Kidney (tissue), 14 donors: Measurements from ENCODE around the gene ATF6B. TPM values are rescaled to one million over a fixed set of nuclear protein-coding genes. Genes with fewer than 3 reads are reported as not detected.

Source experiments
- DNase-seq, 5 donors: peaks; one replicate each; pipeline ENCODE4 v3.0.0-alpha.2; 2013 to 2020
- FAIRE-seq: peaks from 2 replicates; lab custom pipeline; 2012; peaks lifted over from hg19 to GRCh38; lab: Jason Lieb, UNC
- H3K27ac ChIP-seq, 2 donors: one replicate each; pipeline ENCODE4 v1.7.0; 2013; ENCODE audit warnings: low read depth in 2 of 2, low read length in 2 of 2, inconsistent platforms in 1 of 2
- H3K27me3 ChIP-seq: one replicate; pipeline ENCODE4 v1.7.1; 2013; ENCODE audit warnings: low read length, inconsistent platforms; ENCODE audit not compliant: control insufficient read depth, insufficient read depth
- H3K36me3 ChIP-seq, 3 donors: one replicate each; pipeline versions ENCODE4 v1.7.0 to v1.7.1; 2013; ENCODE audit warnings: low read length in 3 of 3, control low read depth in 1 of 3, inconsistent platforms in 1 of 3; ENCODE audit not compliant: insufficient read depth in 3 of 3, control insufficient read depth in 2 of 3
- H3K4me1 ChIP-seq, 3 donors: one replicate each; pipeline versions ENCODE4 v1.7.0 to v1.7.1; 2013; ENCODE audit warnings: low read length in 3 of 3, inconsistent platforms in 1 of 3, low read depth in 1 of 3; ENCODE audit not compliant: control insufficient read depth in 2 of 3, insufficient read depth in 2 of 3
- H3K4me3 ChIP-seq, 3 donors: one replicate each; pipeline versions ENCODE4 v1.7.0 to v1.8.1; 2013; ENCODE audit warnings: low read length in 3 of 3, control low read depth in 1 of 3, inconsistent platforms in 1 of 3
- H3K9ac ChIP-seq, 3 donors: one replicate each; pipeline versions ENCODE4 v1.7.0 to v1.7.1; 2013; ENCODE audit warnings: low read length in 3 of 3, control low read depth in 1 of 3, inconsistent platforms in 1 of 3
- H3K9me3 ChIP-seq, 3 donors: one replicate each; pipeline versions ENCODE4 v1.7.0 to v1.7.1; 2013; ENCODE audit warnings: low read length in 3 of 3, control low read depth in 1 of 3, inconsistent platforms in 1 of 3; ENCODE audit not compliant: control insufficient read depth in 2 of 3, insufficient read depth in 1 of 3
- intact Hi-C: fragments of 100-400 bp; cut with DNase I; formaldehyde crosslinking; loops from one replicate; pipeline ENCODE4 v1.11.1; 2022
- polyA plus RNA-seq: library from polyadenylated mRNA; stranded (reverse); fragments of 350-450 nt; fragmentation: Illumina TruSeq; extraction: RNeasy Lipid Tissue Mini Kit (QIAGEN cat#74804); gene quantifications from one replicate; pipeline ENCODE4 v1.2.3, GENCODE V29; 2014; ENCODE audit warnings: low read depth, low replicate concordance; ENCODE audit not compliant: insufficient read depth
- total RNA-seq: library from RNA; stranded (reverse); fragmentation: NEBNext Ultra II Directional; extraction: Animal tissue kit (Norgen Biotek cat#: 25700); gene quantifications from one replicate; pipeline ENCODE4 v1.2.1, GENCODE V29; 2021
- TF ChIP-seq, protein P1 (sequence below): IDR thresholded peaks from 3 replicates; pipeline ENCODE4 v1.5.1; 2012; ENCODE audit warnings: mild to moderate bottlenecking, moderate library complexity, borderline replicate concordance; ENCODE audit not compliant: insufficient read depth; ENCODE audit errors: extremely low read depth
- donor health status: control.
- donor health status: control.
- donor health status: control.
- donor health status: control.
- donor health status: control.
- donor health status: DM: yes; HTN: yes; CAD: no.
- donor health status: Normal renal cell carcinoma (clear cell type).

Gene ATF6B
- total and polyA plus RNA-seq, 2 donors from 2014 or later: 40.3 to 104 TPM

DNA sequence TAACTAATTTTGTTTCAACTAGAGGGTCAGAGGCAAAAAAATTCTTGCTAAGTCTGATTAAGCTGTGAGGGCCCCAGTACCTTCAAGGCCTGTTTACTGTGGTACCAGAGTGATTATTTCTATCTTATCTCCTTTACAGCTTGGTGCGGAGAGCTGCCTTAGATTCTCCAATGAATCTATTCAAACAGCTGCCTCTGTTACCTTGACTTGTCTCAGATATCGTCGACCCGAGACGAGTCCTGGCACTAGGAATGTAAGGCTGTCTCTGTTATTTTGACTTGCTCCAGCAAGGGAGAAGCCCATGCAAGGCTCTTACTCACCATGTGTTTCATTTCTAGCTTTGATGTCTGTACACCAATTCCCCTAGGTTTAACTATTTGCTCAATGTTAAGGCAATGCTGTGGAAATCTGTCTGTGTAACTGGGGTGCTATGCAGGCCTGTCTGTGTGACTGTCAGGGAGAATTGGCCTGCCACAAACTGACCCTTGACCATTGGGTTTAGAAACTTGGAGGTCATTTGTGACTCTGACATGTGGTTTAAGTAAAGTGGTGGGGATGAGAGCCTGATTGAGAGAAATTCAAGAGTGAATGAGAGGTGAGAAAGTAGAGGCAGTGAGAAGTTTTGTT, 12.5 kb upstream of the ATF6B start:
- DNase-seq: no peak
- no peaks in the 10 kb centered on the region for H3K4me1 ChIP-seq
- no peaks in the 10 kb centered on the region for H3K36me3 ChIP-seq
- no peak overlapping the region for H3K9ac ChIP-seq
- H3K9me3 ChIP-seq: no peaks in the 10 kb centered on the region
- intact Hi-C loops: no loop called here
- TF ChIP-seq, protein P1, sequence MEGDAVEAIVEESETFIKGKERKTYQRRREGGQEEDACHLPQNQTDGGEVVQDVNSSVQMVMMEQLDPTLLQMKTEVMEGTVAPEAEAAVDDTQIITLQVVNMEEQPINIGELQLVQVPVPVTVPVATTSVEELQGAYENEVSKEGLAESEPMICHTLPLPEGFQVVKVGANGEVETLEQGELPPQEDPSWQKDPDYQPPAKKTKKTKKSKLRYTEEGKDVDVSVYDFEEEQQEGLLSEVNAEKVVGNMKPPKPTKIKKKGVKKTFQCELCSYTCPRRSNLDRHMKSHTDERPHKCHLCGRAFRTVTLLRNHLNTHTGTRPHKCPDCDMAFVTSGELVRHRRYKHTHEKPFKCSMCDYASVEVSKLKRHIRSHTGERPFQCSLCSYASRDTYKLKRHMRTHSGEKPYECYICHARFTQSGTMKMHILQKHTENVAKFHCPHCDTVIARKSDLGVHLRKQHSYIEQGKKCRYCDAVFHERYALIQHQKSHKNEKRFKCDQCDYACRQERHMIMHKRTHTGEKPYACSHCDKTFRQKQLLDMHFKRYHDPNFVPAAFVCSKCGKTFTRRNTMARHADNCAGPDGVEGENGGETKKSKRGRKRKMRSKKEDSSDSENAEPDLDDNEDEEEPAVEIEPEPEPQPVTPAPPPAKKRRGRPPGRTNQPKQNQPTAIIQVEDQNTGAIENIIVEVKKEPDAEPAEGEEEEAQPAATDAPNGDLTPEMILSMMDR: no peak
- H3K27ac ChIP-seq: no peak overlapping the region
- FAIRE-seq: no peak
- no peaks in the 10 kb centered on the region for H3K27me3 ChIP-seq
- H3K4me3 ChIP-seq: no peak overlapping the region

GRCh38 chr6:32139590-32139989, 11.5 kb upstream of the ATF6B start:
- H3K4me1 ChIP-seq: no peaks in the 10 kb centered on the region
- H3K36me3 ChIP-seq: no peaks in the 10 kb centered on the region
- no peak for DNase-seq
- FAIRE-seq: no peak
- no peaks in the 10 kb centered on the region for H3K9me3 ChIP-seq
- H3K4me3 ChIP-seq: no peak overlapping the region
- TF ChIP-seq, protein P1: no peak
- H3K9ac ChIP-seq: no peak overlapping the region
- intact Hi-C loops: no loop called here
- H3K27me3 ChIP-seq: no peaks in the 10 kb centered on the region
- H3K27ac ChIP-seq: no peak overlapping the region

GRCh38 chr6:32137454-32137853, 9.4 kb upstream of the ATF6B start:
- no peaks in the 10 kb centered on the region for H3K4me1 ChIP-seq
- no peak overlapping the region for H3K4me3 ChIP-seq
- H3K9ac ChIP-seq: no peak overlapping the region
- H3K27me3 ChIP-seq: no peaks in the 10 kb centered on the region
- H3K9me3 ChIP-seq: no peaks in the 10 kb centered on the region
- TF ChIP-seq, protein P1: no peak
- H3K36me3 ChIP-seq: no peaks in the 10 kb centered on the region
- FAIRE-seq (no peak), DNase-seq (no peak)
- intact Hi-C loops: no loop called here
- H3K27ac ChIP-seq: no peak overlapping the region

DNA sequence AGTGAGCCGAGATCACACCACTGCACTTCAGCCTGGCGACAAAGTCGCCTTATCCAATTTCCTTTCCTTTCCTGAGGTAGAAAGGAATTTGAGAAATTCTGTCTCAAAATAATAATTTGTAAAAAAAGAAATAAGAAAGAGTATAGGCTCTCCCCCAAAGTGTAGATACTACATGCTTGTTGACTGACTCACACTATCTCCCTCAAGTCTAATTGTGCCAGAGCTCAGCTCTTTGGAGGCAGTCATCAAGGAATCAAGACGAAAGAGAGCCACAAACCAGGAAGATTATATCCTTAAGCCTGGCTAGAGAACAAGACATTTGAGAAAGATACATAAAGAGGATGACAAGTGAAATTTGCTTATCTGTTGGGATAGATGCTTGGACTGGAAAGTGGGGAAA, 5.7 kb upstream of the ATF6B start:
- peaks cover 0 to 8% (median under 1%) of the 10 kb centered on the region in 3 donors for H3K4me1 ChIP-seq
- TF ChIP-seq, protein P1: no peak
- no peaks in the 10 kb centered on the region for H3K9me3 ChIP-seq
- intact Hi-C loops: no loop called here
- DNase-seq: no peak
- no peaks in the 10 kb centered on the region for H3K36me3 ChIP-seq
- H3K27me3 ChIP-seq: no peaks in the 10 kb centered on the region
- H3K27ac ChIP-seq: no peak overlapping the region
- H3K4me3 ChIP-seq: no peak overlapping the region
- no peak overlapping the region for H3K9ac ChIP-seq
- no peak for FAIRE-seq
